Measurements from ENCODE around the gene TMEM63B.
A peak's percentile ranks its signal among the peaks of the same experiment; 100 is the strongest.
"Not testable (repeated sequence)": the region's sequence is repeated elsewhere in the genome, so short reads cannot be mapped to it uniquely, and the experiment has no call there.

TMEM63B gene

GRCh38 chr6:44094403-44095242 is 32.7 kb upstream of the TMEM63B start:
- DNase-seq (ENCODE audit: low read depth) = no peak

DNA sequence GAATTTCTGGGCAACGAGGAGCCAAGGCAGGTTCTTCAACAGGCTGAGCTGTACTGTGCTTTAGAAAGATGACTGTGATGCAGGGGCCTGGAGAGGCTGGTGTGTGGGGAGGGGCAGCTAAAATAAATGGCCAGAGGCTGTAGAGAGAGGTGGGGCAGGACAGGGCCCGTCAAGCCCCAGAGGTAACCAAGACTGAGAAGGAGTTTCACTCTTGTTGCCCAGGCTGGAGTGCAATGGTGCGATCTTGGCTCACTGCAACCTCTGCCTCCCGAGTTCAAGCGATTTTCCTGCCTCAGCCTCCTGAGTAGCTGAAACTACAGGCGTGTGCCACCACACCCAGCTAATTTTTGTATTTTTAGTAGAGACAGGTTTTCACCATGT is 32.1 kb upstream of the TMEM63B start:
- not testable (repeated sequence) for DNase-seq (ENCODE audit: low read depth)

DNA sequence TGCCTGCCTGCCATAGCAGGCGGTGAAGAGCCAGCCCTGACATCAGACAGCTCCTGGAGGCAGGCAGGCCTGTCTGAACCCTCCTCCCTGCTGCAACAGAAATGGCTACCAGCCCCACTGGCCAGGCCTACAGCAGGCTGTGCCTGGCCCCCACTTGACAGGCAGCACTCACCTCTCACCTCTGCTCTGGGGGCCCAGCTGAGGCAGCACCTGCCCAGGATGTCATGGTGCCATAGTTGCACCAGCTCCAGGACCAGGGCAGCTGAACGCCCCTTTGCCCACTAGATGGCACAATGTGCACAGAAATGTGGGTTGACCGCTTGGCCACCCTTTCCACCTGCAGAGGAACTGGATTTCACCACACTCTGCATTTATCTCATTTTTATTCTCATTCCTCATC is 30.7 kb upstream of the TMEM63B start:
- peak; percentile 36 for DNase-seq (ENCODE audit: low read depth)

DNA sequence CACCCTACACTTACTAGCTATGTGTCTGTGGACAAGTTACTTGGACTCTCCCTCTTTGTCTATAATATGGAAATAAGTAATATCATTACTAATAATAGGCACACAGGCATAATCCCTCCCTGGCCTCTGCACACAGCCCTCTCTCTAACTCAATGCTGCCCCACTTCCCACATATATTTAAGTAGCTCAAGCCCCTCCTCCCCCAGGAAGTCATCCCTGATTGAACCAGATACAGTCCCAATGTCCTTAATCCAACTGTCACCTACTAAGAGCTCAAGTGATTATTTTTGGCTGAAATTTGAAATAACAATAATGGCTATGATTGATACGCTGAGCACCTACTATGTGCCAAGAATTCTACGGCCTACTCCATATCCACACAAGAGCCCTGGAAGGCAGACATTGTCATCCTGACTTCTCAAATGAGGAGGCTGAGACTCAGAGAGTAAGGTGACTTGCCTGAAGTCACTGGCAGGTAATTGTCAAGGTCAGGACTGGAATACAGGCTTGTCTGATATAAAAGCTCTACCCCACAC is 29.5 kb upstream of the TMEM63B start:
- no peak for DNase-seq (ENCODE audit: low read depth)

DNA sequence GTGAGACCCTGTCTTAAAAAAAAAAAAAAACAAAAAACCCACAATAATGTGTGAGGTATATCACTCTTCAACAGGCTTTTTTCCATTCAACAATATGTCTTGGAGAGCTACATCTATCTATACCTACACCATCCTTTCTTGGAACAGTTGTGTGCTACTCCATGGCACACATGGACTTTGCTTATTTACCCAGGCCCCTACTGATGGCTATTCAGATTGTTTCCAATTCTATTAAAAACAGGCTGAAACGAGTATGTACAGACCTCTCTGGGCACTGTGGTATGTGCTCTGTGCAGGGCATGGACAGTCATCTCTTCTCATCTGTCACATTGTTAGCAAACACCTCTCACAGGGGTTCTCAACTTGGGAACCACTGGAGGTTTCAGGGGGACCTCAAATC is 28.2 kb upstream of the TMEM63B start:
- DNase-seq (ENCODE audit: low read depth) = no peak

- DNase-seq (ENCODE audit: low read depth) = no peak
These were observed 27.2 kb upstream of the TMEM63B start for GRCh38 chr6:44100088-44100550.

GRCh38 chr6:44101832-44102231 is 25.5 kb upstream of the TMEM63B start:
- DNase-seq (ENCODE audit: low read depth) = no peak

DNA sequence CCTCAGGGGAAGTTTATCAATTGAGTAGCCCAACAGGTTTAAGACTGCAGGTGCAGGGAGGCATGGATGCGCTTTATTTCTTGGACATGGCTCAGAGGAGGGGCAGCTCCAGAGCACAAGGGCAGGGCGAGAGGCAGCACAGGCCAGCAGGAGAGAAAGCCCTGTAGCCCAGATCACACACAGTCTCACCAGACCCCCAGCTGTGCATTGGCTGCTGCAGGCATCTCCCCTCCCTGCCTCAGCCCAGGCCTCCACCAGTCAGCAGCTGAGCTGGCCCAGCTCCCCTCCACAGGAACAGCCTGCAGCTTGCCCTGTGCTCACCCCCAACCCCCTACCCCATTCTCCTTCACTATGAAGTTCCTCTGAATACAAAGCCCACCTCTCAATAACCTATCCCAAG is 24.8 kb upstream of the TMEM63B start:
- DNase-seq (ENCODE audit: low read depth) = no peak

DNA sequence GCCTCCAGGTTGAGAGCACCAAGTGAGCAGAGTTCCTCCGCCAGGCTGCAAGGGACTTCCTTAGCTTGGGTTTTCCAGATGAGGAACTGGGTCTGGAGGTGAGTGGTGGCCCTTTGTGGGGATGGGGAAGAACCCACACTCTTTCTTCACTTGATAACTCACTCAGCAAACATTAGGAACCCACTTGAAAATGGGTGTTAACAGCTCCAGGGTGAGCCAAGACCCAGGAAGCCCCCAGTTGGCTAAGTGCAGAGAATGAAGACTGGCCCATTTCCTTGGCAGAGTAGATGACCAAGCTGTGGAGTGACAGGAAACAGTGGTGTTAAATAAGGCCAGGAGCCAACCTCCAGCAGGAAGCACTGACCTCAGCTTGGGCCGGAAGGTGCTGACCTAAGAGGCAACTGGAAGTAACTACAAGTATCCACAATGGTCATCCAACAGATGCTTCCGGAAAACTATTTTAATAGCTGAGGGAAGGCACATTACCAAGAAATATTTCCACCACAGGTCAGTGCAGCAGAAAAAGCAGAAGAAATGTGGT is 22.8 kb upstream of the TMEM63B start:
- no peak for DNase-seq (ENCODE audit: low read depth)

GRCh38 chr6:44105146-44105545 is 22.2 kb upstream of the TMEM63B start:
- no peak for DNase-seq (ENCODE audit: low read depth)

- no peak for DNase-seq (ENCODE audit: low read depth)
These were observed 21.2 kb upstream of the TMEM63B start for GRCh38 chr6:44105993-44106740.

GRCh38 chr6:44107017-44107416 is 20.3 kb upstream of the TMEM63B start:
- no peak for DNase-seq (ENCODE audit: low read depth)

DNA sequence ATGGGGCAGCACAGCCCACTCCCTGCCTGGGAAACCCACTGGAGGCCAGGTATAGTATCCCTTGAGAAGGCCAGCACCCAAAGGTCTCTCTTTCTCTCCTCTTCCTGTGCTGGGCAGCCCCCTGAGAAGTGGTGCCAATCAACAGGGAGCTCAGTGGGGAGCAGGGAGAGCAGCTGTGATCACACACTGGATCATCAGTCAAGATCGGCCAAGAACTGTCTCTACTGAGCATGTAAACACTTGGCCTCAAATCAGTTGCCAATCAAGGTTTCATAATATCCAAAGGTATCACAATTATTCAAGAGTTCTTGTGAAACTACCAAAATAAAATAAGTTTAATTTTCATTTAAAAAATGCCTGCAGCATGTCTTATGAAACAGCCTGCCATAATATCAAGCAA is 18.9 kb upstream of the TMEM63B start:
- DNase-seq (ENCODE audit: low read depth) = no peak

- no peak for DNase-seq (ENCODE audit: low read depth)
These were observed 18.1 kb upstream of the TMEM63B start for GRCh38 chr6:44109212-44109611.

DNA sequence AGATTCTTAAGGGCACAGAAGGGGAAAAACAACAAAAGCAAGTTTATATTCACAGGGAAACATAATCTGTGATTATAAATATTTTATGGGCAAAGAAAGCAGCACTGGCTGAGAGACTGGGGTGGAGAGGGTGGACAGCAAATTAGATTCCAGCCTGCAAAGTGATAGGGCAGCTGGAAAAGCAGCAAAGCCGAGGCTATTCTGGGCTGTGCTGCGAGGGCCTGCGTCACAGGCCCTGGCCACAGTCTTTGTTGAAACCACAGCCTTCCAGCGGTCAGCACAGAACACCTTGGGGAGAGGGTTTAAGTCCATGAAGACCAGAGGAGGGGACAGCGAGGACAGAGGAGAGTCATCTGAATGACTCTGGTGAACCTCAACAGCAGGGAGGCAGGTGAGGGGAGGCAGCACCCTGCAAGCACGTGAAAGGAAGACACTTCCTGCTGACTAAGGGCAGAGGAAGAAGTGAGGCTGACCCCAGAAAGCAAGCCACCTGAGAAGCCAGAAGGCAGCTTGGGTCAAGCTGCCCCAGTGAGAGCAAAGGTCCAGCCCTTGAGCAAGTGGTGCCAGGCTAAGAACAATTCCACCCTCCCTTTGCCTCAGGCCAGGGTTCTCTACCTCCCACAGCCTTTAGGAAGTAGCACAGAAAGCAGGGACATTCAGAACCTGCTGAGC is 17.2 kb upstream of the TMEM63B start:
- no peak for DNase-seq (ENCODE audit: low read depth)

- DNase-seq (ENCODE audit: low read depth) = no peak
These were observed 16.4 kb upstream of the TMEM63B start for GRCh38 chr6:44110966-44111365.

- DNase-seq (ENCODE audit: low read depth) = no peak
These were observed 15.6 kb upstream of the TMEM63B start for GRCh38 chr6:44111434-44112417.

DNA sequence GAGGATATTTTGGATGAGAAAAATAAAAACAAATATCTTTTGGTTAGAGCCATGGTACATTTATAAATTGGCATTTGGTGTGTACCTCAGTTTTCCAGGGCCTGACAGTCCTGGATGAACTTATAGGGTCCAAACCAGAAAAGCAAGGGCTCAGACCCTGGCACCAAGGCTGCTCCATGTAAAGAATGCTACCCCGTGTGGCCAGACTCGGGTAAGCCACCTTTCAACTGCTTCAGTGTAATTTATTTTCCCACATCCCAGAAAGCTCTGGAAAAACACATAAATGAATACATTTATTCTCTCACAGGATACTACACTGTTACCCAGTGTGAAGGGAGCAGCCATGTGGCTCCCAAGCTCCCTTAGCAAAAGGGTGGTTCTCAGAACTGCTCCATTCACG is 13.9 kb upstream of the TMEM63B start:
- DNase-seq (ENCODE audit: low read depth) = no peak

GRCh38 chr6:44115866-44116265 is 11.5 kb upstream of the TMEM63B start:
- no peak for DNase-seq (ENCODE audit: low read depth)

DNA sequence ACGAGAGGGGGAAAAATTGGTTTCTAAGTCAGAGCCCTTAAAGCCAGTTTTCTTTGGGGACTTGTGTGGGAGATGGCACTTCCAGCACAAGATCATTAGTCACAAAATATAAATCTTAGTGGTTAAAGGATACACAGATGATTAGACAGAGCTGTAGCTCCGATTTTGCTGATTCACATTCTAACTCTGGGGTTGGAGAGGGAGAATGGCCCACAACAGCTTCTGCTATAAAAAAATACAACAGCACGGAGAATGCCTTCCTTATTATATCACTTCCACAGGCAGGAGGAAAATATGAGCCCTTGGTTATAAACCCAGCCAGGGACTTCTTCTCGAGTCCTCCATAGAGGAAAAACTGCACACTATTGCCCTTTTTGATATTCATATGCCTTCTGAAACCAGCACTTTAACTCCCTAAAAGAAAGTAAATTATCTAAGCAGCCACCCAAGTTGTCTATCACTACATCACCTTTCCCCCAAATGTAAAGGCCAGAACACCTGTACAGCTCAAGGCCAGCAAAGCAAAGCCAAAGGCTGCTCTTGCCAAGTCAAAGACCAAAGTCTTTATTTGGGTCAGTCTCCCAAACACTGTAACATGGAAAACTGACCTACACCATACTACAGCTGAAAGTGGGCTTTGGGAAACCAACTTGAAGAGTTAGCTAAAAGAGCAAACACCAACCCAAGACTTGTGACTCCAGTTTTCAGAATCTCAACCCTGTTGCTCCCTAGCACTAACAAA is 10.5 kb upstream of the TMEM63B start:
- no peak for DNase-seq (ENCODE audit: low read depth)

All from stimulated activated CD8-positive, alpha-beta memory T cell treated with anti-CD3 and anti-CD28 coated beads, Interleukin-12 subunit alpha, Interleukin-12 subunit beta, amount 100 ng/mL, for 4 hours (primary cell).